HepG2 (cell line): ENCODE measurements around the gene TUBGCP3. TPM values are rescaled to one million over a fixed set of nuclear protein-coding genes. Genes with fewer than 3 reads are reported as not detected.

ENCODE experiments used
- ATAC-seq: fragments of 200-7000 bp; cut with Tn5 transposase; 3 replicates; pipeline ENCODE4 v1.9.1; 2020; ENCODE audit warnings: mild to moderate bottlenecking, moderate library complexity
- BruUV-seq: library from RNA; stranded (reverse); fragments of 400-500 nt; replicated peaks from 2 replicates; lab custom pipeline; 2021; lab: Mats Ljungman, UMichigan
- CTCF ChIA-PET: fragments of 300-600 bp; formaldehyde crosslinking; extraction: SDS; loops from one replicate; lab custom pipeline; 2021; ENCODE audit warnings: low total read pairs, inconsistent platforms, low intra/inter-chr PET ratio; lab: Yijun Ruan, JAX
- POLR2A ChIA-PET: fragments of 350-600 bp; sonication (Branson Sonifier 250); formaldehyde crosslinking; loops from one replicate; lab custom pipeline; 2020; ENCODE audit warnings: antibody characterized with exemption, inconsistent platforms; lab: Yijun Ruan, JAX
- DNase-seq: peaks from one replicate; pipeline ENCODE4 v3.0.0-alpha.2; 2015; ENCODE audit warnings: low spot score
- FAIRE-seq: peaks from 3 replicates; lab custom pipeline; 2011; peaks lifted over from hg19 to GRCh38; lab: Jason Lieb, UNC
- H2AFZ ChIP-seq: one replicate; pipeline ENCODE4 v1.6.1; 2011; ENCODE audit warnings: low read length, inconsistent platforms
- H3K27ac ChIP-seq: fragments of 300-600 bp; 3 replicates; pipeline ENCODE4 v1.8.0; 2011; ENCODE audit warnings: mixed run types, mild to moderate bottlenecking, mixed read lengths, low read length, inconsistent platforms; ENCODE audit not compliant: insufficient read depth; ENCODE audit errors: extremely low read length
- H3K27me3 ChIP-seq, 2 experiments: fragments of 200-600 bp in 1 of 2; 2 replicates in 1 of 2; 3 replicates in 1 of 2; pipeline versions ENCODE4 v1.6.0 to v1.8.0; 2011; ENCODE audit warnings: low read length in 2 of 2, mild to moderate bottlenecking in 2 of 2, moderate library complexity in 2 of 2, inconsistent platforms in 1 of 2; ENCODE audit not compliant: insufficient read depth in 2 of 2, control insufficient read depth in 1 of 2
- H3K36me3 ChIP-seq, 2 experiments: fragments of 200-600 bp in 1 of 2; replicated peaks in 1 of 2; 2 replicates in 1 of 2; 3 replicates in 1 of 2; pipeline versions ENCODE4 v1.5.1 to v1.8.0; 2011; ENCODE audit warnings: low read length in 2 of 2, inconsistent platforms in 1 of 2; ENCODE audit not compliant: insufficient read depth in 2 of 2, control insufficient read depth in 1 of 2
- H3K4me1 ChIP-seq: 2 replicates; pipeline ENCODE4 v1.5.1; 2012; ENCODE audit warnings: low read length, inconsistent platforms; ENCODE audit not compliant: insufficient read depth
- H3K4me2 ChIP-seq: 2 replicates; pipeline ENCODE4 v1.6.0; 2011; ENCODE audit warnings: low read depth, low read length, inconsistent platforms
- H3K4me3 ChIP-seq, 3 experiments: fragments of 200-600 bp in 1 of 3; sonication (generic), shearing (Covaris generic) in 1 of 3; replicated peaks in 1 of 3; 2 replicates each; pipeline ENCODE4 v1.5.1; 2011 to 2016; ENCODE audit warnings: low read length in 3 of 3, inconsistent platforms in 2 of 3, low read depth in 2 of 3, mild to moderate bottlenecking in 2 of 3, control low read depth in 1 of 3, mixed read lengths in 1 of 3; ENCODE audit not compliant: insufficient read depth in 1 of 3
- H3K79me2 ChIP-seq: one replicate; pipeline ENCODE4 v1.6.1; 2011; ENCODE audit warnings: low read length, inconsistent platforms; ENCODE audit not compliant: insufficient read depth
- H3K9ac ChIP-seq: 2 replicates; pipeline ENCODE4 v1.6.0; 2011; ENCODE audit warnings: mild to moderate bottlenecking, low read depth, low read length, inconsistent platforms; ENCODE audit not compliant: insufficient read depth
- H3K9me3 ChIP-seq: 2 replicates; pipeline ENCODE4 v1.5.1; 2012; ENCODE audit warnings: mild to moderate bottlenecking, low read length
- H4K20me1 ChIP-seq: 2 replicates; pipeline ENCODE4 v1.6.0; 2011; ENCODE audit warnings: inconsistent platforms, mild to moderate bottlenecking, low read length, moderate library complexity; ENCODE audit not compliant: insufficient read depth
- ARNTL ChIP-seq: sonication (generic); formaldehyde crosslinking; IDR thresholded peaks from 2 replicates; pipeline ENCODE4 v1.4.0; 2020; ENCODE audit warnings: mild to moderate bottlenecking, missing genetic modification reagents
- CCAR2 ChIP-seq: fragments of 200-400 bp; formaldehyde crosslinking; optimal IDR thresholded peaks from 2 replicates; pipeline ENCODE3; 2018; ENCODE audit warnings: low read depth, mild to moderate bottlenecking, low read length, moderate library complexity
- CHD4 ChIP-seq: fragments of 200-600 bp; sonication (generic); IDR thresholded peaks from 2 replicates; pipeline ENCODE4 v1.7.0; 2017; ENCODE audit warnings: mild to moderate bottlenecking, low read length, borderline replicate concordance
- HINFP ChIP-seq: sonication (generic); formaldehyde crosslinking; IDR thresholded peaks from 2 replicates; pipeline ENCODE4 v1.4.0; 2020; ENCODE audit warnings: low read depth, mild to moderate bottlenecking, missing genetic modification reagents
- KLF12 ChIP-seq: sonication (generic); formaldehyde crosslinking; IDR thresholded peaks from 2 replicates; pipeline ENCODE4 v1.4.0; 2020; ENCODE audit warnings: missing genetic modification reagents, borderline replicate concordance
- PAXIP1 ChIP-seq: sonication (generic); formaldehyde crosslinking; conservative IDR thresholded peaks from 2 replicates; pipeline ENCODE4 v1.4.0; 2020; ENCODE audit warnings: mild to moderate bottlenecking, missing genetic modification reagents, moderate library complexity
- SALL2 ChIP-seq: sonication (generic); formaldehyde crosslinking; IDR thresholded peaks from 2 replicates; pipeline ENCODE4 v1.8.1; 2023; ENCODE audit warnings: mild to moderate bottlenecking, missing genetic modification reagents, inconsistent platforms
- ZNF781 ChIP-seq: sonication (generic); formaldehyde crosslinking; IDR thresholded peaks from 2 replicates; pipeline ENCODE4 v1.5.1; 2020; ENCODE audit warnings: borderline replicate concordance, mild to moderate bottlenecking, missing genetic modification reagents; ENCODE audit errors: not compliant biosample characterization
- ZSCAN25 ChIP-seq: sonication (generic); formaldehyde crosslinking; IDR thresholded peaks from 2 replicates; pipeline ENCODE4 v1.8.0; 2022; ENCODE audit warnings: mild to moderate bottlenecking, missing genetic modification reagents
- WGBS: methylation state at CpG from one replicate; pipeline ENCODE4 v1.1.6; 2017; ENCODE audit warnings: low lambda C conversion rate; 5-methylcytosine and 5-hydroxymethylcytosine counted together
- in situ Hi-C: cut with HindIII; loops from 2 replicates; pipeline ENCODE4 v1.10.0; 2017; ENCODE audit warnings: low pct_unique_long_range_greater_than_20kb; ENCODE audit not compliant: extremely low pct_ligation_motif_present
- intact Hi-C: fragments of 100-400 bp; cut with micrococcal nuclease; formaldehyde crosslinking; loops from one replicate; pipeline ENCODE4 v1.10.0; 2022; ENCODE audit not compliant: unreplicated experiment
- polyA plus RNA-seq, 8 experiments: library from polyadenylated mRNA; depleted of rRNA in 3 of 8; stranded (reverse) in 7 of 8; unstranded in 1 of 8; fragments of >200 nt; fragmentation: Illumina TruSeq in 4 of 8; extraction: Trizol in 4 of 8; gene quantifications; 2 replicates each; pipeline versions ENCODE4 v1.2.1 to v1.2.3, GENCODE V29; 2011 to 2016; ENCODE audit warnings: low read depth in 4 of 8, missing spikeins in 1 of 8, mixed read lengths in 1 of 8; ENCODE audit not compliant: insufficient read depth in 1 of 8
- total RNA-seq, 5 experiments: library from RNA; depleted of rRNA; stranded (reverse); fragments of >200 nt; fragmentation: Illumina TruSeq; extraction: Trizol; gene quantifications; 2 replicates each; pipeline ENCODE4 v1.2.3, GENCODE V29; 2016; ENCODE audit warnings: low read depth in 1 of 5

Gene TUBGCP3
- total and polyA plus RNA-seq, 2 of the 13 experiments (the other 11 are each of a cell fraction or from before 2014, with no cell fraction given), result 12.6 to 15.5 TPM

GRCh38 chr13:112532837-112533745 is 54.9 kb downstream of the TUBGCP3 start:
- WGBS, result 98% methylated on average over 5 of the region's 13 CpGs
- H3K27ac ChIP-seq, result no peak overlapping the region
- H3K9me3 ChIP-seq, result no peaks in the 10 kb centered on the region
- no peak overlapping the region for H2AFZ ChIP-seq
- no peak for DNase-seq
- no peak overlapping the region for H3K4me2 ChIP-seq
- H3K4me3 ChIP-seq, result no peak overlapping the region
- TF ChIP-seq SALL2 (CRISPR knock-in tag) (no peak), ARNTL (CRISPR knock-in tag) (no peak), ZNF781 (CRISPR knock-in tag) (no peak), HINFP (CRISPR knock-in tag) (no peak), KLF12 (CRISPR knock-in tag) (no peak), PAXIP1 (CRISPR knock-in tag) (no peak), CHD4 (no peak), CCAR2 (no peak), ZSCAN25 (CRISPR knock-in tag) (no peak)
- TF ChIP-seq, all 625 proteins: peak for 0
- FAIRE-seq (no peak), ATAC-seq (no peak)
- Histone ChIP-seq H4K20me1 (no peaks in the 10 kb centered on the region), H3K4me1 (no peaks in the 10 kb centered on the region), H3K36me3 (no peaks in the 10 kb centered on the region; a peak in 1 of 5 replicates), H3K79me2 (no peaks in the 10 kb centered on the region), H3K27me3 (no peaks in the 10 kb centered on the region), H3K9ac (no peak overlapping the region)
- intact Hi-C loops, result no loop called here
- BruUV-seq, result no TSS peak
- ChIA-PET POLR2A (no interaction called here), CTCF (no interaction called here)
- in situ Hi-C loops, result no loop called here
